ENCODE data around the gene GMPR.

GRCh38 chr6:16241321-16241689 is 2.9 kb downstream of the GMPR start:
- TF ChIP-seq CTCF (IDR thresholded peaks at IDR 0.05; ENCODE audit: extremely low read depth in 1 of 2, insufficient read depth in 1 of 2, low read depth in 1 of 2, low read length in 2 of 2) (no peak), POLR2AphosphoS5 (IDR thresholded peaks at IDR 0.05; ENCODE audit: insufficient read depth, low read depth, low read length) (no peak), GATA2 (IDR thresholded peaks at IDR 0.05; ENCODE audit: insufficient read depth, insufficient read length, low read depth, low read length) (no peak), MAX (IDR thresholded peaks at IDR 0.05; ENCODE audit: insufficient read depth, insufficient read length) (no peak)

All from endothelial cell of umbilical vein (primary cell).